ENCODE data around the gene MAST3. TPM values are rescaled to one million over a fixed set of nuclear protein-coding genes. Genes with fewer than 3 reads are reported as not detected.

The MAST3 gene
- total and polyA plus RNA-seq, 2 of the 8 experiments (the other 6 are each of a cell fraction or from before 2014, with no cell fraction given) = 3.4 to 9.0 TPM

DNA sequence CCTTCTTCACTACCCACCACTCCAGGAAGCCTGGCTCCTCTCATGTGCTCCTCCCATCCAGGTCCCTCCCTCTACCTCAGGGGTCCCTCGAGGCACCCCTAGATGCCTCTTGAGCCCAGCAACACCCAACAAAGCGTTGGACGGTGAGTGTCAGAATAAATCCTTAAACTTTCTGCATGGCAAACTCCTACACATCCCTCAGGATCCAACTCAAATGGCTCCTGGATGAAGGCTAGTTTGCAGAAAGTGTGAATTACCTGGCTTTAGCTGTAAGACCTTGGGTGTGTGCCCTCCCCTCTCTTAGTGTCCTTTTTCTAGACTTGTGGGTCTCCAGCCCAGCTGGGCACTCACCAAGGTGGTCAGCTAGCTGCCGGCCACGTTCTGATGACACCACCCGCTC lies 100.8 kb downstream of the MAST3 start (continued):
- TF ChIP-seq SAP30 (IDR thresholded peaks at IDR 0.05; ENCODE audit: insufficient read depth, insufficient replicate concordance, low read length) (no peak), CBX8 (IDR thresholded peaks at IDR 0.05; ENCODE audit: borderline replicate concordance, low read depth, low read length) (no peak), SIN3A (conservative IDR thresholded peaks at IDR 0.05 in 1 of 2, IDR thresholded peaks at IDR 0.05 in 1 of 2; ENCODE audit: low read depth in 1 of 2, low read length in 2 of 2) (no peak)

Small RNA genes lying within 50 kb of the gene (small RNA-seq; reads per million reads assigned to genes)
- not detected for gene IFI30 (ENCODE audit: insufficient read depth)

Other genes starting within 250 kb of the MAST3 start
- 3.2 and 4.0 TPM in 2 replicates for gene JAK3, start 249.8 kb upstream of the MAST3 start, total RNA-seq (2021; fragmentation: NEBNext Ultra II Directional; extraction: Animal tissue kit (Norgen Biotek cat#: 25700))
- gene JAK3, start 249.8 kb upstream of the MAST3 start, polyA plus RNA-seq (2011; rRNA removed) = 4.7 TPM in 2 replicates
- gene RPL18A, start 237.9 kb upstream of the MAST3 start, total RNA-seq (2021; fragmentation: NEBNext Ultra II Directional; extraction: Animal tissue kit (Norgen Biotek cat#: 25700)) = 2,749 and 2,894 TPM in 2 replicates
- gene RPL18A, start 237.9 kb upstream of the MAST3 start, polyA plus RNA-seq (2011; rRNA removed) = 3,938 and 5,258 TPM in 2 replicates
- gene SLC5A5, start 225.8 kb upstream of the MAST3 start, total RNA-seq (2021; fragmentation: NEBNext Ultra II Directional; extraction: Animal tissue kit (Norgen Biotek cat#: 25700)) = 1.2 and 1.5 TPM in 2 replicates
- gene SLC5A5, start 225.8 kb upstream of the MAST3 start, polyA plus RNA-seq (2011; rRNA removed) = 1.8 and 2.2 TPM in 2 replicates
- 101 and 103 TPM in 2 replicates for gene CCDC124, start 164.8 kb upstream of the MAST3 start, total RNA-seq (2021; fragmentation: NEBNext Ultra II Directional; extraction: Animal tissue kit (Norgen Biotek cat#: 25700))
- gene CCDC124, start 164.8 kb upstream of the MAST3 start, polyA plus RNA-seq (2011; rRNA removed) = 95.2 and 135 TPM in 2 replicates
- 9.3 and 11.0 TPM in 2 replicates for gene KCNN1, start 130.7 kb upstream of the MAST3 start, total RNA-seq (2021; fragmentation: NEBNext Ultra II Directional; extraction: Animal tissue kit (Norgen Biotek cat#: 25700))
- 12.5 and 19.3 TPM in 2 replicates for gene KCNN1, start 130.7 kb upstream of the MAST3 start, polyA plus RNA-seq (2011; rRNA removed)
- 6.2 and 6.9 TPM in 2 replicates for gene ARRDC2, start 89.6 kb upstream of the MAST3 start, total RNA-seq (2021; fragmentation: NEBNext Ultra II Directional; extraction: Animal tissue kit (Norgen Biotek cat#: 25700))
- 5.4 and 5.8 TPM in 2 replicates for gene ARRDC2, start 89.6 kb upstream of the MAST3 start, polyA plus RNA-seq (2011; rRNA removed)
- gene IL12RB1, start 10.8 kb upstream of the MAST3 start, total RNA-seq (2021; fragmentation: NEBNext Ultra II Directional; extraction: Animal tissue kit (Norgen Biotek cat#: 25700)) = not detected in 2 replicates
- 0.03 and 0.06 TPM in 2 replicates for gene IL12RB1, start 10.8 kb upstream of the MAST3 start, polyA plus RNA-seq (2011; rRNA removed)
- gene PIK3R2, start 55.4 kb downstream of the MAST3 start, total RNA-seq (2021; fragmentation: NEBNext Ultra II Directional; extraction: Animal tissue kit (Norgen Biotek cat#: 25700)) = 53.8 and 57.1 TPM in 2 replicates
- 21.7 and 31.4 TPM in 2 replicates for gene PIK3R2, start 55.4 kb downstream of the MAST3 start, polyA plus RNA-seq (2011; rRNA removed)
- 25.9 and 28.9 TPM in 2 replicates for gene IFI30, start 76.0 kb downstream of the MAST3 start, total RNA-seq (2021; fragmentation: NEBNext Ultra II Directional; extraction: Animal tissue kit (Norgen Biotek cat#: 25700))
- 59.5 and 62.4 TPM in 2 replicates for gene IFI30, start 76.0 kb downstream of the MAST3 start, polyA plus RNA-seq (2011; rRNA removed)
- gene MPV17L2, start 95.4 kb downstream of the MAST3 start, total RNA-seq (2021; fragmentation: NEBNext Ultra II Directional; extraction: Animal tissue kit (Norgen Biotek cat#: 25700)) = 24.2 and 28.6 TPM in 2 replicates
- 80.1 and 82.6 TPM in 2 replicates for gene MPV17L2, start 95.4 kb downstream of the MAST3 start, polyA plus RNA-seq (2011; rRNA removed)
- 14.2 and 14.3 TPM in 2 replicates for gene RAB3A, start 106.3 kb downstream of the MAST3 start, total RNA-seq (2021; fragmentation: NEBNext Ultra II Directional; extraction: Animal tissue kit (Norgen Biotek cat#: 25700))
- gene RAB3A, start 106.3 kb downstream of the MAST3 start, polyA plus RNA-seq (2011; rRNA removed) = 13.6 and 18.6 TPM in 2 replicates
- gene PDE4C, start 128.7 kb downstream of the MAST3 start, total RNA-seq (2021; fragmentation: NEBNext Ultra II Directional; extraction: Animal tissue kit (Norgen Biotek cat#: 25700)) = 2.3 and 2.7 TPM in 2 replicates
- 3.1 and 3.7 TPM in 2 replicates for gene PDE4C, start 128.7 kb downstream of the MAST3 start, polyA plus RNA-seq (2011; rRNA removed)
- 0.31 and 1.0 TPM in 2 replicates for gene IQCN, start 176.7 kb downstream of the MAST3 start, total RNA-seq (2021; fragmentation: NEBNext Ultra II Directional; extraction: Animal tissue kit (Norgen Biotek cat#: 25700))
- 0.36 and 0.82 TPM in 2 replicates for gene IQCN, start 176.7 kb downstream of the MAST3 start, polyA plus RNA-seq (2011; rRNA removed)
- gene JUND, start 183.8 kb downstream of the MAST3 start, total RNA-seq (2021; fragmentation: NEBNext Ultra II Directional; extraction: Animal tissue kit (Norgen Biotek cat#: 25700)) = 77.5 and 95.8 TPM in 2 replicates
- gene JUND, start 183.8 kb downstream of the MAST3 start, polyA plus RNA-seq (2011; rRNA removed) = 54.0 and 64.4 TPM in 2 replicates
- gene LSM4, start 225.3 kb downstream of the MAST3 start, total RNA-seq (2021; fragmentation: NEBNext Ultra II Directional; extraction: Animal tissue kit (Norgen Biotek cat#: 25700)) = 319 and 344 TPM in 2 replicates
- gene LSM4, start 225.3 kb downstream of the MAST3 start, polyA plus RNA-seq (2011; rRNA removed) = 302 and 380 TPM in 2 replicates
- 33.2 and 33.4 TPM in 2 replicates for gene PGPEP1, start 242.8 kb downstream of the MAST3 start, total RNA-seq (2021; fragmentation: NEBNext Ultra II Directional; extraction: Animal tissue kit (Norgen Biotek cat#: 25700))
- 16.6 and 17.0 TPM in 2 replicates for gene PGPEP1, start 242.8 kb downstream of the MAST3 start, polyA plus RNA-seq (2011; rRNA removed)

Data from H1 (cell line).